Measurements from ENCODE around the gene SEC31A. TPM values are rescaled to one million over a fixed set of nuclear protein-coding genes. Genes with fewer than 3 reads are reported as not detected.

The SEC31A gene
- polyA plus RNA-seq, 3 donors: 74.8 to 120 (median 107) TPM

- Mint-ChIP-seq H3K9me3 (no peaks in the 10 kb centered on the region), H3K4me1 (peaks cover 26% of the 10 kb centered on the region), H3K4me3 (no peak overlapping the region), H3K36me3 (peaks cover 32 to 43% of the 10 kb centered on the region in 2 donors), H3K27me3 (ENCODE audit: low read depth in 3 of 3) (no peaks in the 10 kb centered on the region), H3K27ac (peak overlapping the region in 1 of 7 donors; percentile 63)
- Histone ChIP-seq H3K4me3 (replicated peaks in 1 of 3; ENCODE audit: low read depth in 2 of 3, low read length in 3 of 3) (peak overlapping the region in 1 of 3 experiments; percentile 88), H3K4me1 (ENCODE audit: control insufficient read depth in 1 of 2, insufficient read depth in 2 of 2, low read length in 2 of 2) (peaks cover 18 to 31% of the 10 kb centered on the region in 2 donors), H3K9ac (ENCODE audit: insufficient read depth, low read length, poor library complexity, severe bottlenecking) (no peak overlapping the region), H3K79me2 (ENCODE audit: insufficient read depth, low read length) (peaks cover 76% of the 10 kb centered on the region), H4K20me1 (ENCODE audit: insufficient read depth, low read length) (peaks cover 20% of the 10 kb centered on the region), H3K9me3 (replicated peaks in 1 of 2; ENCODE audit: control insufficient read depth in 1 of 2, insufficient read depth in 1 of 2, low read length in 2 of 2) (no peaks in the 10 kb centered on the region), H3K27me3 (ENCODE audit: control insufficient read depth in 2 of 2, insufficient read depth in 2 of 2, low read length in 2 of 2) (no peaks in the 10 kb centered on the region), H3K27ac (ENCODE audit: low read depth in 1 of 2, low read length in 2 of 2) (no peak overlapping the region), H2AFZ (ENCODE audit: insufficient read depth, low read depth, low read length, poor library complexity, severe bottlenecking) (no peak overlapping the region), H3K4me2 (replicated peaks; ENCODE audit: extremely low read depth, low read length, poor library complexity, severe bottlenecking) (no peak overlapping the region), H3K36me3 (replicated peaks in 1 of 2; ENCODE audit: control insufficient read depth in 1 of 2, insufficient read depth in 2 of 2, low read length in 2 of 2) (peaks cover 32 to 47% of the 10 kb centered on the region in 2 donors)
- no peak for TF ChIP-seq CTCF (IDR thresholded peaks at IDR 0.05)
- intact Hi-C loops (cut with micrococcal nuclease): loop anchor here in 1 of 2 donors (10.0 kb wide), 1 partner anchor 518 kb away; the partner anchor contains the start of gene HNRNPD
- no CpG with 5 or more reads among the region's 1 CpG for WGBS (ENCODE audit: insufficient coverage)
- DNase-seq: no peak
Measured at GRCh38 chr4:82892467-82892802, 1.5 kb upstream of the SEC31A start.

GRCh38 chr4:82891707-82892466 is 934 bp upstream of the SEC31A start:
- 82% methylated on average over 2 of the region's 7 CpGs for WGBS (ENCODE audit: insufficient coverage)

More at GRCh38 chr4:82891707-82892466, 934 bp upstream of the SEC31A start:
- H3K9me3 Mint-ChIP-seq: no peaks in the 10 kb centered on the region
- H3K36me3 Mint-ChIP-seq: peaks cover 29 to 39% of the 10 kb centered on the region in 2 donors
- intact Hi-C loops (cut with micrococcal nuclease): loop anchor here in 1 of 2 donors (10.0 kb wide), 1 partner anchor 517 kb away; the partner anchor contains the start of gene HNRNPD
- Histone ChIP-seq H2AFZ (ENCODE audit: insufficient read depth, low read depth, low read length, poor library complexity, severe bottlenecking) (peak overlapping the region; percentile 55), H3K27ac (ENCODE audit: low read depth in 1 of 2, low read length in 2 of 2) (peak overlapping the region; percentile 95 to 100), H3K4me1 (ENCODE audit: control insufficient read depth in 1 of 2, insufficient read depth in 2 of 2, low read length in 2 of 2) (peaks cover 17 to 26% of the 10 kb centered on the region in 2 donors), H4K20me1 (ENCODE audit: insufficient read depth, low read length) (peaks cover 20% of the 10 kb centered on the region), H3K9me3 (replicated peaks in 1 of 2; ENCODE audit: control insufficient read depth in 1 of 2, insufficient read depth in 1 of 2, low read length in 2 of 2) (no peaks in the 10 kb centered on the region), H3K4me3 (replicated peaks in 1 of 3; ENCODE audit: low read depth in 2 of 3, low read length in 3 of 3) (peak overlapping the region; percentile 88 to 99 (median 95)), H3K9ac (ENCODE audit: insufficient read depth, low read length, poor library complexity, severe bottlenecking) (peak overlapping the region; percentile 94), H3K4me2 (replicated peaks; ENCODE audit: extremely low read depth, low read length, poor library complexity, severe bottlenecking) (peak overlapping the region; percentile 87), H3K27me3 (ENCODE audit: control insufficient read depth in 2 of 2, insufficient read depth in 2 of 2, low read length in 2 of 2) (no peaks in the 10 kb centered on the region), H3K36me3 (replicated peaks in 1 of 2; ENCODE audit: control insufficient read depth in 1 of 2, insufficient read depth in 2 of 2, low read length in 2 of 2) (peaks cover 28 to 41% of the 10 kb centered on the region in 2 donors), H3K79me2 (ENCODE audit: insufficient read depth, low read length) (peaks cover 76% of the 10 kb centered on the region)
- peak overlapping the region; percentile 89 to 95 for H3K4me3 Mint-ChIP-seq
- peak overlapping the region; percentile 94 to 98 (median 97) for H3K27ac Mint-ChIP-seq
- no peak for DNase-seq
- peaks cover 26% of the 10 kb centered on the region for H3K4me1 Mint-ChIP-seq
- no peaks in the 10 kb centered on the region for H3K27me3 Mint-ChIP-seq (ENCODE audit: low read depth in 3 of 3)
- TF ChIP-seq CTCF (IDR thresholded peaks at IDR 0.05): no peak

Measured in CD14-positive monocyte (primary cell).